ENCODE data around the gene ARAP2. TPM values are rescaled to one million over a fixed set of nuclear protein-coding genes. Genes with fewer than 3 reads are reported as not detected.

ARAP2 gene
- total RNA-seq, 4 donors from 2014 or later, result 7.5 to 21.0 (median 7.9) TPM

GRCh38 chr4:36128689-36129088 is 115.6 kb downstream of the ARAP2 start:
- no peak overlapping the region for H3K27ac ChIP-seq (replicated peaks in 1 of 4)
- H3K27me3 ChIP-seq, result no peaks in the 10 kb centered on the region
- no peaks in the 10 kb centered on the region for H3K4me1 ChIP-seq
- no peaks in the 10 kb centered on the region for H3K9me3 ChIP-seq
- no peak overlapping the region for H3K4me3 ChIP-seq
- TF ChIP-seq CTCF (IDR thresholded peaks at IDR 0.05) (no peak), POLR2A (IDR thresholded peaks at IDR 0.05; ENCODE audit: low read depth) (no peak), POLR2AphosphoS5 (IDR thresholded peaks at IDR 0.05) (no peak), EP300 (IDR thresholded peaks at IDR 0.05) (no peak)
- no peaks in the 10 kb centered on the region for H3K36me3 ChIP-seq
- intact Hi-C loops (cut with DNase I), result no loop called here
- DNase-seq (ENCODE audit: extremely low spot score), result no peak
- WGBS, result 50% methylated on average over 2 of the region's 2 CpGs

GRCh38 chr4:36123906-36124305 is 120.4 kb downstream of the ARAP2 start:
- Histone ChIP-seq H3K4me3 (no peak overlapping the region), H3K27me3 (no peaks in the 10 kb centered on the region), H3K4me1 (no peaks in the 10 kb centered on the region), H3K27ac (replicated peaks in 1 of 4) (no peak overlapping the region), H3K36me3 (no peaks in the 10 kb centered on the region), H3K9me3 (no peaks in the 10 kb centered on the region)
- intact Hi-C loops (cut with DNase I), result no loop called here
- TF ChIP-seq POLR2AphosphoS5 (IDR thresholded peaks at IDR 0.05) (no peak), CTCF (IDR thresholded peaks at IDR 0.05) (no peak), EP300 (IDR thresholded peaks at IDR 0.05) (no peak), POLR2A (IDR thresholded peaks at IDR 0.05; ENCODE audit: low read depth) (no peak)
- DNase-seq (ENCODE audit: extremely low spot score), result no peak
- WGBS, result 82% methylated on average over 1 of the region's 1 CpG

GRCh38 chr4:36115312-36115711 is 129.0 kb downstream of the ARAP2 start:
- H3K27ac ChIP-seq (replicated peaks in 1 of 4), result no peak overlapping the region
- no peaks in the 10 kb centered on the region for H3K36me3 ChIP-seq
- no peaks in the 10 kb centered on the region for H3K27me3 ChIP-seq
- no peaks in the 10 kb centered on the region for H3K9me3 ChIP-seq
- intact Hi-C loops (cut with DNase I), result no loop called here
- TF ChIP-seq POLR2AphosphoS5 (IDR thresholded peaks at IDR 0.05) (no peak), POLR2A (IDR thresholded peaks at IDR 0.05; ENCODE audit: low read depth) (no peak), CTCF (IDR thresholded peaks at IDR 0.05) (no peak), EP300 (IDR thresholded peaks at IDR 0.05) (no peak)
- DNase-seq (ENCODE audit: extremely low spot score), result no peak
- no peak overlapping the region for H3K4me3 ChIP-seq
- no peaks in the 10 kb centered on the region for H3K4me1 ChIP-seq
- WGBS, result 66% methylated on average over 3 of the region's 3 CpGs

- Histone ChIP-seq H3K4me3 (no peak overlapping the region), H3K27ac (replicated peaks in 1 of 4) (no peak overlapping the region), H3K27me3 (no peaks in the 10 kb centered on the region), H3K4me1 (no peaks in the 10 kb centered on the region), H3K9me3 (no peaks in the 10 kb centered on the region), H3K36me3 (no peaks in the 10 kb centered on the region)
- DNase-seq (ENCODE audit: extremely low spot score), result no peak
- intact Hi-C loops (cut with DNase I), result no loop called here
- TF ChIP-seq POLR2AphosphoS5 (IDR thresholded peaks at IDR 0.05) (no peak), EP300 (IDR thresholded peaks at IDR 0.05) (no peak), CTCF (IDR thresholded peaks at IDR 0.05) (no peak), POLR2A (IDR thresholded peaks at IDR 0.05; ENCODE audit: low read depth) (no peak)
Observed at GRCh38 chr4:36111172-36111571, 133.1 kb downstream of the ARAP2 start.

- Histone ChIP-seq H3K36me3 (no peaks in the 10 kb centered on the region), H3K4me1 (no peaks in the 10 kb centered on the region), H3K27me3 (no peaks in the 10 kb centered on the region), H3K9me3 (no peaks in the 10 kb centered on the region), H3K27ac (replicated peaks in 1 of 4) (no peak overlapping the region), H3K4me3 (no peak overlapping the region)
- intact Hi-C loops (cut with DNase I), result no loop called here
- TF ChIP-seq POLR2AphosphoS5 (IDR thresholded peaks at IDR 0.05), result no peak
- 90% methylated on average over 3 of the region's 3 CpGs for WGBS
- DNase-seq (ENCODE audit: extremely low spot score), result no peak
Observed at GRCh38 chr4:36099509-36099908, 144.8 kb downstream of the ARAP2 start.
